ENCODE measurements around the gene FAM217B. TPM values are rescaled to one million over a fixed set of nuclear protein-coding genes. Genes with fewer than 3 reads are reported as not detected.

The FAM217B gene, protein sequence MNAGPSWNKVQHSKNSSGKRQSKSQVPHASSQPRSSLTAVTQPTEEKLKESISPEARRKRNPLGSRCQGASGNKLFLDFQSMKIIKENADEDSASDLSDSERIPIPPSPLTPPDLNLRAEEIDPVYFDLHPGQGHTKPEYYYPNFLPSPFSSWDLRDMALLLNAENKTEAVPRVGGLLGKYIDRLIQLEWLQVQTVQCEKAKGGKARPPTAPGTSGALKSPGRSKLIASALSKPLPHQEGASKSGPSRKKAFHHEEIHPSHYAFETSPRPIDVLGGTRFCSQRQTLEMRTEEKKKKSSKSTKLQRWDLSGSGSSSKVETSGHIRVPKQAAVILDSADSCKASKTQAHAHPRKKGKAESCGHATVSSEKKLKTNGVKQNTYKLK
- total RNA-seq: 10 to 100 TPM in 3 of 4 donors, 1 to 10 TPM in 1; 7.9 to 18.5 (median 17.4) TPM

DNA sequence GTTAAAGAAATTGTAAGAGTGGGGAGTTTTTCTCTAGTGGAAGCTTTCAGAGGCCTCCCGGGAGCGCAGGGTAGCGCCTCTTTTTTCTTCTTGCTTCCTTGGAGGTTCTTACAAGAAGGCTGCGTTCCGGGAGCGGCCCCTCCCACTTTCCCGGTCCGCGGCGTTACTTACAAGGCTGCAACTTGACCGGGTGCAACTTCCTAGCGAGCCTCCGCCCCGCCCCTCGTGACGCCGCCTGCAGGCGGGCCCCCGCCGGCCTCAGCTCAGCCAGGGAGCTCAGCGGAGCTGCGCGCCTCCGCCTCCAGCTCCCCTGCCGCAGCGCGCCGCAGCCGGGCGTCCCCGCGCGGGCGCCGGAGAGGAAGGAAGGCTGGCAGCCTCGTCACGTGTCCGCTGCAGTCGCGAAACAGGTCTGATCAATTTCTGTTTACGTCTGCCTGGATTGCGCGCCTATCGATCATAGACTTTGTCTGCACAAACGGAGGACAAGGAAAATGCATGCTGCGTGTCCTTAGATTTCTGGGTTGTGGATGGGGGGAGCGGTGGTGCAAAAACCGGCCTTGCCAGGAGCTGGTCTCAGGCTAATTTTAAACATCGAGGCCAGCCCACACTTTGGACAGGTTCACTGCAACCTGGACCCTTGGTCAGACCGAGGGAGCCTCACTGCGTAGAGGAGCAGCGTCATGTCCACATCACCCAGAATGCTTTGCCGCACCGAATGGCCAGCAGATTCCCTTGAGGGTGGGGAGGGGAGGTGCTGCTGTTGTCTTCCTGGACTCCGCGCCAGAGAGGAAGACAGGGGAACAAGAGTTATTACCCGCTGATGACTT, at the start of gene FAM217B, which contains the start of gene PPP1R3D:
FAM217B (plus strand) TSS at position 261 of the 827 bp plus-strand sequence. CDS start 3,555 bp downstream, outside the sequence.
PPP1R3D (minus strand) TSS at position 177 of the 827 bp plus-strand sequence. CDS start 374 bp downstream, outside the sequence.
- peak; percentile 97 to 99 (median 99) for DNase-seq
- H3K4me3 ChIP-seq: peak within 1 kb of the TSS; percentile 64 to 80 (median 72)
- TF ChIP-seq, protein P1, sequence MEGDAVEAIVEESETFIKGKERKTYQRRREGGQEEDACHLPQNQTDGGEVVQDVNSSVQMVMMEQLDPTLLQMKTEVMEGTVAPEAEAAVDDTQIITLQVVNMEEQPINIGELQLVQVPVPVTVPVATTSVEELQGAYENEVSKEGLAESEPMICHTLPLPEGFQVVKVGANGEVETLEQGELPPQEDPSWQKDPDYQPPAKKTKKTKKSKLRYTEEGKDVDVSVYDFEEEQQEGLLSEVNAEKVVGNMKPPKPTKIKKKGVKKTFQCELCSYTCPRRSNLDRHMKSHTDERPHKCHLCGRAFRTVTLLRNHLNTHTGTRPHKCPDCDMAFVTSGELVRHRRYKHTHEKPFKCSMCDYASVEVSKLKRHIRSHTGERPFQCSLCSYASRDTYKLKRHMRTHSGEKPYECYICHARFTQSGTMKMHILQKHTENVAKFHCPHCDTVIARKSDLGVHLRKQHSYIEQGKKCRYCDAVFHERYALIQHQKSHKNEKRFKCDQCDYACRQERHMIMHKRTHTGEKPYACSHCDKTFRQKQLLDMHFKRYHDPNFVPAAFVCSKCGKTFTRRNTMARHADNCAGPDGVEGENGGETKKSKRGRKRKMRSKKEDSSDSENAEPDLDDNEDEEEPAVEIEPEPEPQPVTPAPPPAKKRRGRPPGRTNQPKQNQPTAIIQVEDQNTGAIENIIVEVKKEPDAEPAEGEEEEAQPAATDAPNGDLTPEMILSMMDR (IDR thresholded peaks at IDR 0.05): peak in 3 of 6 experiments; percentile 11 to 33 (median 30)
- TF ChIP-seq POLR2A (IDR thresholded peaks at IDR 0.05): peak; percentile 89 to 94
- no peaks in the 10 kb centered on the region for H3K27me3 ChIP-seq
- peaks cover 0 to 35% (median 14%) of the 10 kb centered on the region in 4 donors for H3K4me1 ChIP-seq
- no peaks in the 10 kb centered on the region for H3K9me3 ChIP-seq
- peaks cover 0 to 29% (median 0%) of the 10 kb centered on the region in 3 donors for H3K36me3 ChIP-seq
- H3K27ac ChIP-seq: peak within 1 kb of the TSS; percentile 88 to 98 (median 95)

GRCh38 chr20:59891581-59891980, 48.6 kb upstream of the FAM217B start:
- Histone ChIP-seq H3K4me3 (no peak overlapping the region), H3K4me1 (peaks cover 0 to 4% (median 0%) of the 10 kb centered on the region in 4 donors), H3K27ac (no peak overlapping the region), H3K27me3 (no peaks in the 10 kb centered on the region), H3K36me3 (no peaks in the 10 kb centered on the region), H3K9me3 (no peaks in the 10 kb centered on the region)
- TF ChIP-seq, protein P1 (IDR thresholded peaks at IDR 0.05): no peak
- TF ChIP-seq POLR2A (IDR thresholded peaks at IDR 0.05): no peak
- DNase-seq: no peak

DNA sequence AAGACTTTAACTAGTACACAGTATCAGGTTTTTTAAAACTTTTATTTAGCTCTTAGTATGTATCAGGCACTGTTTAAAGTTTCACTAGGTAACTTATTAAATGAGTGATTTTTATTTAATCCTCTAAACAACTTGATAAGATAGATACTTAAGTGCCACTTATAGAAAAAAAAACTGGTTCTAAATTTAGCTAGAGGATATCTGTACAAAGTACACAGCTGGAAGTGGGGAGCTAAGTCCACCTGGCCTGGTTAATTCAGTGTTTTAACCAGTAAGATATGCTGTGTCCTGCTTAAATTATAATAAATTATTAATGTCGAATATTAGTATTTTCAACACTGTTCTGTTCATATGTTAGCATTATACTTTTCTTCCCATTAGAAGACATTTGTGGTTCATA, 44.3 kb upstream of the FAM217B start:
- Histone ChIP-seq H3K36me3 (no peaks in the 10 kb centered on the region), H3K4me1 (peaks cover 0 to 4% (median 0%) of the 10 kb centered on the region in 4 donors), H3K27me3 (no peaks in the 10 kb centered on the region), H3K9me3 (no peaks in the 10 kb centered on the region), H3K27ac (no peak overlapping the region), H3K4me3 (no peak overlapping the region)
- TF ChIP-seq POLR2A (IDR thresholded peaks at IDR 0.05): no peak
- TF ChIP-seq, protein P1 (IDR thresholded peaks at IDR 0.05): no peak
- no peak for DNase-seq

- DNase-seq: no peak
- no peaks in the 10 kb centered on the region for H3K4me1 ChIP-seq
- TF ChIP-seq, protein P1 (IDR thresholded peaks at IDR 0.05): no peak
- TF ChIP-seq POLR2A (IDR thresholded peaks at IDR 0.05): no peak
- no peak overlapping the region for H3K27ac ChIP-seq
- H3K27me3 ChIP-seq: no peaks in the 10 kb centered on the region
- H3K36me3 ChIP-seq: no peaks in the 10 kb centered on the region
- H3K9me3 ChIP-seq: no peaks in the 10 kb centered on the region
- H3K4me3 ChIP-seq: no peak overlapping the region
These were observed 37.7 kb upstream of the FAM217B start for GRCh38 chr20:59902470-59902869.

DNA sequence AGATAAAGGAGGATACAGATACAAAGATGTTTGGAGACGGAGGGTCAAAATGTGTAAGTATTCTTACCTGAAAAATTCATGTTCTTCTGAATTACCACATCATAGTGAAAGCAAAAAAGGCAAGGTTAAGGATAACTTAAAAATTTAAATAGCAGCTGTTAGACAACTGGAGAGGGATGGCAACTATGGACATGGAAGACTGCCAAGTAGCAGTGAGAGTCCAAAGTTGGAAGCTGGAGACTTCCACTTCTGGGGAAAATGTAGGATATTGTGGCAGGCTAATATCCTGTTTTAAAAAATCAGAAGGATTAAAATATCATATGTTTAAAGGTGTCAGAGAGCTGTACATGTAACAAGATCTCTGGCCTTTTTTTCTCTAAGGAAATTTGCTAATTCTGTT, 36.6 kb upstream of the FAM217B start:
- no peaks in the 10 kb centered on the region for H3K36me3 ChIP-seq
- H3K4me3 ChIP-seq: no peak overlapping the region
- no peaks in the 10 kb centered on the region for H3K9me3 ChIP-seq
- no peaks in the 10 kb centered on the region for H3K4me1 ChIP-seq
- TF ChIP-seq, protein P1 (IDR thresholded peaks at IDR 0.05): no peak
- no peak for TF ChIP-seq POLR2A (IDR thresholded peaks at IDR 0.05)
- no peaks in the 10 kb centered on the region for H3K27me3 ChIP-seq
- no peak overlapping the region for H3K27ac ChIP-seq
- DNase-seq: no peak

Measured in Peyer's patch (tissue), 4 donors.